T-helper 1 cell treated with Interleukin-12 subunit alpha and Interleukin-12 subunit beta and Interleukin-4 antibody, amounts not matched to agents 30 ng/mL and 1 ng/mL, for 36 hours (primary cell): Measurements from ENCODE around the gene SLC9B1. TPM values are rescaled to one million over a fixed set of nuclear protein-coding genes. Genes with fewer than 3 reads are reported as not detected.
"Not testable (repeated sequence)": the region's sequence is repeated elsewhere in the genome, so short reads cannot be mapped to it uniquely, and the experiment has no call there.

Source experiments
- intact Hi-C: fragments of 100-400 bp; cut with micrococcal nuclease; formaldehyde crosslinking; loops from one replicate; pipeline ENCODE4 v1.15.1; 2024
- total RNA-seq: library from RNA; stranded (reverse); gene quantifications from 2 replicates; pipeline ENCODE4 v1.2.3, GENCODE V29; 2022

SLC9B1 gene
- total RNA-seq, 1 donor from 2014 or later = 1.1 TPM

- intact Hi-C loops = no loop called here
These were observed 8.0 kb downstream of the SLC9B1 start for GRCh38 chr4:103011378-103012025.

- intact Hi-C loops = no loop called here
These were observed 8.7 kb downstream of the SLC9B1 start for GRCh38 chr4:103010804-103011203.

GRCh38 chr4:103008875-103009729 is 10.4 kb downstream of the SLC9B1 start:
- intact Hi-C loops = loop anchor here (1.0 to 2.0 kb wide), 12 partner anchors 10 to 752 kb away; partner anchors contain the start of genes MANBA, SLC39A8 and SLC9B1

- intact Hi-C loops = no loop called here
These were observed 17.0 kb downstream of the SLC9B1 start for GRCh38 chr4:103002551-103002950.

- intact Hi-C loops = no loop called here
These were observed 24.7 kb downstream of the SLC9B1 start for GRCh38 chr4:102994803-102995202.

- intact Hi-C loops = not testable (repeated sequence)
These were observed 25.5 kb downstream of the SLC9B1 start for GRCh38 chr4:102993985-102994384.

- intact Hi-C loops = loop anchor here (2.0 kb wide), 1 partner anchor 120 kb away; the partner anchor contains the start of gene CISD2
These were observed 31.0 kb downstream of the SLC9B1 start for GRCh38 chr4:102988429-102989020.

GRCh38 chr4:102981005-102981404 is 38.5 kb downstream of the SLC9B1 start:
- intact Hi-C loops = no loop called here

- intact Hi-C loops = not testable (repeated sequence)
These were observed 57.7 kb downstream of the SLC9B1 start for GRCh38 chr4:102961813-102962212.

- intact Hi-C loops = no loop called here
These were observed 60.0 kb downstream of the SLC9B1 start for GRCh38 chr4:102959496-102959895.

GRCh38 chr4:102945066-102945465 is 74.4 kb downstream of the SLC9B1 start:
- intact Hi-C loops = no loop called here

GRCh38 chr4:102938063-102938462 is 81.4 kb downstream of the SLC9B1 start:
- intact Hi-C loops = not testable (repeated sequence)

- intact Hi-C loops = no loop called here
These were observed 83.8 kb downstream of the SLC9B1 start for GRCh38 chr4:102935716-102936115.

GRCh38 chr4:102919697-102920096 is 99.8 kb downstream of the SLC9B1 start:
- intact Hi-C loops = not testable (repeated sequence)

- intact Hi-C loops = no loop called here
These were observed 100.6 kb downstream of the SLC9B1 start for GRCh38 chr4:102918859-102919258.

GRCh38 chr4:102901804-102902203 is 117.7 kb downstream of the SLC9B1 start:
- intact Hi-C loops = no loop called here

- intact Hi-C loops = not testable (repeated sequence)
These were observed 121.9 kb downstream of the SLC9B1 start for GRCh38 chr4:102897610-102898009.

GRCh38 chr4:102896547-102896946 is 123.0 kb downstream of the SLC9B1 start:
- intact Hi-C loops = not testable (repeated sequence)

- intact Hi-C loops = not testable (repeated sequence)
These were observed 129.6 kb downstream of the SLC9B1 start for GRCh38 chr4:102889866-102890265.

GRCh38 chr4:102888570-102888969 is 130.9 kb downstream of the SLC9B1 start:
- intact Hi-C loops = not testable (repeated sequence)

GRCh38 chr4:102883278-102883677 is 136.2 kb downstream of the SLC9B1 start:
- intact Hi-C loops = no loop called here

- intact Hi-C loops = no loop called here
These were observed 138.2 kb downstream of the SLC9B1 start for GRCh38 chr4:102881343-102881742.
